Lower leg skin (tissue), 3 donors: ENCODE results near the gene MTRR.

ENCODE experiments used
- CTCF ChIP-seq, 3 donors: fragments of 450-650 bp; IDR thresholded peaks; one replicate each; pipeline ENCODE4 v1.5.1; 2016; ENCODE audit warnings: antibody characterized with exemption in 3 of 3, mild to moderate bottlenecking in 3 of 3, moderate library complexity in 2 of 3
- POLR2A ChIP-seq, 2 donors: fragments of 450-650 bp; IDR thresholded peaks; one replicate each; pipeline ENCODE4 v1.6.1; 2016 to 2017; ENCODE audit warnings: antibody characterized with exemption in 2 of 2, mild to moderate bottlenecking in 1 of 2, moderate library complexity in 1 of 2

- TF ChIP-seq CTCF (IDR thresholded peaks at IDR 0.05) (no peak), POLR2A (IDR thresholded peaks at IDR 0.05) (no peak)
Measured at GRCh38 chr5:7837403-7837802, 31.5 kb upstream of the MTRR start.
